OCI-LY3 (cell line): ENCODE data around the gene ORM1.

Experiments used
- H2AFZ ChIP-seq: fragments of 200-600, 300-600 bp; shearing (Covaris generic); 2 replicates; pipeline ENCODE4 v1.6.0; 2014; ENCODE audit warnings: antibody characterized with exemption, low read depth, low read length
- H3K27ac ChIP-seq: fragments of 200-600, 300-600 bp; sonication (generic); 2 replicates; pipeline ENCODE4 v1.5.1; 2014; ENCODE audit warnings: mild to moderate bottlenecking, low read length, moderate library complexity, mixed read lengths
- H3K27me3 ChIP-seq: fragments of 200-600, 300-600 bp; sonication (generic); 2 replicates; pipeline ENCODE4 v1.6.1; 2014; ENCODE audit warnings: low read depth, low read length, mixed read lengths
- H3K36me3 ChIP-seq: fragments of 200-600, 300-600 bp; sonication (generic); replicated peaks from 2 replicates; pipeline ENCODE3; 2014; ENCODE audit warnings: low read depth, low read length, mixed read lengths
- H3K4me1 ChIP-seq: fragments of 300-600, 200-600 bp; sonication (generic); 2 replicates; pipeline ENCODE4 v1.6.1; 2014; ENCODE audit warnings: low read length, mixed read lengths
- H3K4me2 ChIP-seq: fragments of 200-600, 300-600 bp; sonication (generic); 2 replicates; pipeline ENCODE4 v1.6.1; 2014; ENCODE audit warnings: low read length, mixed read lengths
- H3K4me3 ChIP-seq: fragments of 300-600, 200-600 bp; sonication (generic); 2 replicates; pipeline ENCODE4 v1.5.1; 2014; ENCODE audit warnings: antibody characterized with exemption, mild to moderate bottlenecking, low read length, moderate library complexity
- H3K79me2 ChIP-seq: fragments of 300-600, 200-600 bp; shearing (Covaris generic); 2 replicates; pipeline ENCODE4 v1.6.1; 2014; ENCODE audit warnings: mild to moderate bottlenecking, low read length, mixed read lengths
- H3K9ac ChIP-seq: fragments of 300-600, 200-600 bp; shearing (Covaris generic); 2 replicates; pipeline ENCODE4 v1.6.0; 2014; ENCODE audit warnings: mild to moderate bottlenecking, low read length, moderate library complexity
- H3K9me3 ChIP-seq: fragments of 200-600, 300-600 bp; shearing (Covaris generic); 2 replicates; pipeline ENCODE4 v1.6.1; 2014; ENCODE audit warnings: low read length, mixed read lengths; ENCODE audit not compliant: insufficient read depth
- H4K20me1 ChIP-seq: fragments of 200-600, 300-600 bp; sonication (generic); 2 replicates; pipeline ENCODE4 v1.6.1; 2016; ENCODE audit warnings: low read length, mixed read lengths; ENCODE audit not compliant: insufficient read depth
- EZH2phosphoT487 ChIP-seq: fragments of 200-600 bp; shearing (Covaris generic); IDR thresholded peaks from 2 replicates; pipeline ENCODE4 v1.6.1; 2018; ENCODE audit warnings: antibody characterized with exemption, mixed run types, low read depth
- TF ChIP-seq, protein P1 (sequence below): fragments of 200-600, 300-600 bp; sonication (generic); IDR thresholded peaks from 2 replicates; pipeline ENCODE4 v1.5.1; 2014; ENCODE audit warnings: antibody characterized with exemption, low read length, low read depth

ORM1 gene

DNA sequence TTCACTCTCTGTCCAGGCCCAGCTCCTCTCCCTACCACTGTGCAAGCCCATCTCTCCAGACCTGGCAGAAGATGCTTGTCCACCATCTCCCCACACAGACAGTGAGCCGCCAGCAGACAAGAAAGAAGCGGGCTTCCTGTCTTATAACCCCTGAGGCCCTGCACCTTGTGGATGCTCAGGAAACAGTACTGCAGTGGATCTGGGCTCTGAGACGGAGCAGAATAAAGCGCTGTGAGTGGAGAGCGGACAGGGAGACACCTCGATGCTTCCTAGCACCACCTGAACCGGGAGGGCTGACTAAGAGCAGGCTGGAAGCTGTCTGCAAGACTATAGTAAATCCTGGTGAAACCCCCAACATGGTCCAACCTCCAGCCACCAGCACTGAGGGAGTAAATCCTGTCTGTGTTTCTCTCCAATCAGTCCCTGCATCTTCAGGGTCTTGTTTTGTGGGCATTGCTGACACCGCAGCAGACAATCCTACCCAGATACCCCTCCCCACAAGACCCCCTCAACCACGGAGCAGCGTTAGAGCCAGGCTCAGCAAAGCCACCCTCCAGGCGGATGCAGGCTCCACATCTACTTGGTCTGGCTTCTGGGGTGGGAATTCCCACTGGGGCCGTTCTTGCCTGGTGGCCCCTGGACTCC, 25.5 kb downstream of the ORM1 start:
- Histone ChIP-seq H3K27me3 (no peaks in the 10 kb centered on the region), H2AFZ (no peak overlapping the region), H3K9me3 (no peaks in the 10 kb centered on the region), H3K36me3 (peaks cover 74% of the 10 kb centered on the region), H3K4me2 (peak overlapping the region; percentile 35; the same call in 1 of the 2 replicates), H3K4me1 (peaks cover 29% of the 10 kb centered on the region), H3K27ac (peak overlapping the region; percentile 91), H4K20me1 (peaks cover 16% of the 10 kb centered on the region), H3K79me2 (peaks cover 6% of the 10 kb centered on the region; the same call in 1 of the 2 replicates), H3K9ac (peak overlapping the region; percentile 46), H3K4me3 (no peak overlapping the region)
- TF ChIP-seq, protein P1, sequence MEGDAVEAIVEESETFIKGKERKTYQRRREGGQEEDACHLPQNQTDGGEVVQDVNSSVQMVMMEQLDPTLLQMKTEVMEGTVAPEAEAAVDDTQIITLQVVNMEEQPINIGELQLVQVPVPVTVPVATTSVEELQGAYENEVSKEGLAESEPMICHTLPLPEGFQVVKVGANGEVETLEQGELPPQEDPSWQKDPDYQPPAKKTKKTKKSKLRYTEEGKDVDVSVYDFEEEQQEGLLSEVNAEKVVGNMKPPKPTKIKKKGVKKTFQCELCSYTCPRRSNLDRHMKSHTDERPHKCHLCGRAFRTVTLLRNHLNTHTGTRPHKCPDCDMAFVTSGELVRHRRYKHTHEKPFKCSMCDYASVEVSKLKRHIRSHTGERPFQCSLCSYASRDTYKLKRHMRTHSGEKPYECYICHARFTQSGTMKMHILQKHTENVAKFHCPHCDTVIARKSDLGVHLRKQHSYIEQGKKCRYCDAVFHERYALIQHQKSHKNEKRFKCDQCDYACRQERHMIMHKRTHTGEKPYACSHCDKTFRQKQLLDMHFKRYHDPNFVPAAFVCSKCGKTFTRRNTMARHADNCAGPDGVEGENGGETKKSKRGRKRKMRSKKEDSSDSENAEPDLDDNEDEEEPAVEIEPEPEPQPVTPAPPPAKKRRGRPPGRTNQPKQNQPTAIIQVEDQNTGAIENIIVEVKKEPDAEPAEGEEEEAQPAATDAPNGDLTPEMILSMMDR: no peak
- no peak for TF ChIP-seq EZH2phosphoT487

DNA sequence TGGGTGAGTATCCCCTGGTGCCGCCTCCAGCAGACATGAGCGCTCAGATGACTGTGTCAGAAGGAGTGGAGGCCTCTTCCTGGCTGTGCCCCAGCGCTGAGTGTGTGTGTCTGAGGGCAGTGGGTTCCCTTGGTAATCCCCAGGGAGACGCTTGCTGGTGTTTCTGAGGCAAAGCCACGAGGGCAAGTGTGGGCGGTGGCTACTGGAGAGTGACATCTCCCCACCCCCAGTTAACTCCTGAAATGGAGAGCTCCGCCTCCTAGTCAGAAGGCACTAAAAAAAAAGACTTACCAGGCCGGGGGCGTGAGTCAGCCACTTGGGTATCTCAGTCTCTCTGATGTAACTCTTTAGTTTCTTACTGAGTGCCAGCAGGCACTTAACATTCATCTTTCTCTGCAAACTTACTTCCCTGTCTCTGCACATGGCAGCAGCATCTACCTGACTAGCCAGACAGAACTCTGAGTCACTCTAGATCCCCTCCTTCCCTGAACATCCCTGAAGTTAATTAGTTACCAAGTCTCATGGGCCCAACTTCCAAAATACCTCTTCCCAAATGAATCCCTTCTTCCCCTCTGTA, 26.1 kb downstream of the ORM1 start:
- H3K9me3 ChIP-seq: no peaks in the 10 kb centered on the region
- no peak overlapping the region for H2AFZ ChIP-seq
- no peak overlapping the region for H3K4me3 ChIP-seq
- H3K4me1 ChIP-seq: peaks cover 29% of the 10 kb centered on the region
- TF ChIP-seq, protein P1: no peak
- TF ChIP-seq EZH2phosphoT487: no peak
- peak overlapping the region; percentile 35 for H3K4me2 ChIP-seq
- H3K9ac ChIP-seq: peak overlapping the region; percentile 46
- peak overlapping the region; percentile 91 for H3K27ac ChIP-seq
- peaks cover 6% of the 10 kb centered on the region; the same call in 1 of the 2 replicates for H3K79me2 ChIP-seq
- no peaks in the 10 kb centered on the region for H3K27me3 ChIP-seq
- H4K20me1 ChIP-seq: peaks cover 16% of the 10 kb centered on the region
- peaks cover 72% of the 10 kb centered on the region for H3K36me3 ChIP-seq

DNA sequence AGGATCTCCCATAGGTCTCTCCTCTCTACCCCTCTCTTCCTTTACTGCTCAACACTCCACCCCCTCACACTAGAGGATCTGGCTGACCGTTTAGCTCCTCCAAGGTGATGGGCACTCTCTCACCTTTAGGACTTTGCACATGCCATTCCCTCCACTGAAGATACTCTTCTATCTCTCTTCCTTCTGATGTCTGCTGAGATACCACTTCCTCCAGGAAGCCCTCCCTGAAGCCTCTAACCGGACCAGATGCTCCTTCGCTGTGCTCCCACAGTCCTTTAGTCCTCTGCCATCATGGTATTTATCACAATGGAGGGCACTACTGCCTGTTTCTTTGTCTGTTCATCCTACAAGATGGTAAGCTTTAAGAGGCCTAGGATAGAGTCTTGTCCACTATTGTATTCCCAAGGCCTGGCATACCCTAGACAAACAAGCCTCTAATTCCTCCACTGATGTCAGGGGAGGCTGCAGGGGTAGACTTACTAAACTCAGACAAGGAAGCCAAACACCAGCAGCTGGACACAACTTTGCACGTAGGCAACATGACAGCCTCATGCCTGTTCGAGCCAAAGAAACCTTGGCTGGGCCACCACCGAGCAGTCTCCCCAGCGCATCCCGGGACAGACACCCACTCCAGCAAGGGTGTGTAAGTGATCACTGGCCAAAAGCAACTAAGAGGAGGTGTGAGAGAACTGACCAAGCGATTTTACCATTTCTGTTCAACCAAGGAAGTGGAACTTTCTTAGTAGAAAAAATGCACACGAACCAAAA, 27.0 kb downstream of the ORM1 start:
- TF ChIP-seq, protein P1: no peak
- no peak for TF ChIP-seq EZH2phosphoT487
- Histone ChIP-seq H3K27me3 (no peaks in the 10 kb centered on the region), H4K20me1 (peaks cover 16% of the 10 kb centered on the region), H3K36me3 (peaks cover 64% of the 10 kb centered on the region), H3K27ac (peak overlapping the region; percentile 91), H2AFZ (no peak overlapping the region), H3K9me3 (no peaks in the 10 kb centered on the region), H3K9ac (peak overlapping the region; percentile 34), H3K4me3 (no peak overlapping the region), H3K4me1 (peaks cover 29% of the 10 kb centered on the region), H3K79me2 (peaks cover 6% of the 10 kb centered on the region; the same call in 1 of the 2 replicates), H3K4me2 (peak overlapping the region; percentile 29)
